GM19328 (cell line): Measurements from ENCODE around the gene MYO1A.
"Not testable (repeated sequence)": the region's sequence is repeated elsewhere in the genome, so short reads cannot be mapped to it uniquely, and the experiment has no call there.

Experiments used
- ATAC-seq: cut with Tn5 transposase; IDR thresholded peaks from one replicate; pipeline ENCODE4 v1.9.1; 2021; ENCODE audit warnings: mild to moderate bottlenecking, moderate library complexity; ENCODE audit not compliant: unreplicated experiment

MYO1A gene

GRCh38 chr12:57019983-57020719 lies 29.8 kb downstream of the MYO1A start:
- no peak for ATAC-seq

- no peak for ATAC-seq
These were observed 31.0 kb downstream of the MYO1A start for GRCh38 chr12:57018906-57019305.

GRCh38 chr12:57018353-57018752 lies 31.6 kb downstream of the MYO1A start:
- ATAC-seq: not testable (repeated sequence)

- ATAC-seq: no peak
These were observed 33.6 kb downstream of the MYO1A start, which contains the start of gene TAC3 for GRCh38 chr12:57016348-57016747. TAC3 (minus strand) TSS chr12:57016529; CDS start chr12:57015797, 732 bp downstream.

GRCh38 chr12:57012600-57013465 lies 37.1 kb downstream of the MYO1A start:
- no peak for ATAC-seq

- no peak for ATAC-seq
These were observed 38.2 kb downstream of the MYO1A start for GRCh38 chr12:57011438-57012424.

GRCh38 chr12:57010627-57011247 lies 39.2 kb downstream of the MYO1A start:
- no peak for ATAC-seq

GRCh38 chr12:57009949-57010626 lies 39.8 kb downstream of the MYO1A start:
- no peak for ATAC-seq

- no peak for ATAC-seq
These were observed 41.8 kb downstream of the MYO1A start for GRCh38 chr12:57008178-57008577.

GRCh38 chr12:57006809-57007475 lies 43.0 kb downstream of the MYO1A start:
- ATAC-seq: no peak

- ATAC-seq: peak; percentile 64
These were observed 43.7 kb downstream of the MYO1A start, which contains the start of gene ZBTB39 for GRCh38 chr12:57005980-57006808. ZBTB39 (minus strand) TSS chr12:57006546; CDS start chr12:57004917, 1,629 bp downstream.

- no peak for ATAC-seq
These were observed 45.3 kb downstream of the MYO1A start for GRCh38 chr12:57004651-57005050.

GRCh38 chr12:57003395-57003794 lies 46.5 kb downstream of the MYO1A start:
- ATAC-seq: no peak

GRCh38 chr12:57001448-57001906 lies 48.5 kb downstream of the MYO1A start:
- ATAC-seq: no peak

GRCh38 chr12:57000393-57000792 lies 49.5 kb downstream of the MYO1A start:
- no peak for ATAC-seq

- ATAC-seq: no peak
These were observed 50.5 kb downstream of the MYO1A start for GRCh38 chr12:56999456-56999855.

GRCh38 chr12:56998981-56999380 lies 50.9 kb downstream of the MYO1A start:
- ATAC-seq: peak; percentile 60

GRCh38 chr12:56998316-56998715 lies 51.6 kb downstream of the MYO1A start:
- ATAC-seq: no peak
